C4-2B (cell line): ENCODE data around the gene SCN1B.
"Not testable (repeated sequence)": the region's sequence is repeated elsewhere in the genome, so short reads cannot be mapped to it uniquely, and the experiment has no call there.

Source experiments
- H3K27ac ChIP-seq: fragments of 450-650 bp; 2 replicates; pipeline ENCODE4 v1.5.1; 2017
- CTCF ChIP-seq: fragments of 450-650 bp; conservative IDR thresholded peaks from 2 replicates; pipeline ENCODE4 v1.5.1; 2017; ENCODE audit warnings: mild to moderate bottlenecking
- ZFX ChIP-seq: fragments of 450-650 bp; IDR thresholded peaks from 2 replicates; pipeline ENCODE4 v1.6.1; 2017

The SCN1B gene

GRCh38 chr19:35011737-35012682 lies 18.3 kb upstream of the SCN1B start:
- TF ChIP-seq CTCF (no peak), ZFX (no peak)
- H3K27ac ChIP-seq, result no peak overlapping the region

GRCh38 chr19:35013041-35013819 lies 17.0 kb upstream of the SCN1B start:
- H3K27ac ChIP-seq, result no peak overlapping the region
- TF ChIP-seq ZFX, result no peak
- TF ChIP-seq CTCF, result peak; percentile 89

- no peak for TF ChIP-seq CTCF
- no peak for TF ChIP-seq ZFX
- H3K27ac ChIP-seq, result no peak overlapping the region
Observed at GRCh38 chr19:35013820-35014754, 16.2 kb upstream of the SCN1B start.

- not testable (repeated sequence) for H3K27ac ChIP-seq
Observed at GRCh38 chr19:35014774-35015173, 15.5 kb upstream of the SCN1B start.

- no peak for TF ChIP-seq ZFX
- no peak for TF ChIP-seq CTCF
- H3K27ac ChIP-seq, result no peak overlapping the region
Observed at GRCh38 chr19:35015270-35015953, 14.9 kb upstream of the SCN1B start.

- no peak overlapping the region for H3K27ac ChIP-seq
- TF ChIP-seq ZFX (no peak), CTCF (no peak)
Observed at GRCh38 chr19:35015954-35016351, 14.3 kb upstream of the SCN1B start.

GRCh38 chr19:35017507-35017906 lies 12.8 kb upstream of the SCN1B start:
- H3K27ac ChIP-seq, result no peak overlapping the region
- TF ChIP-seq CTCF, result no peak
- no peak for TF ChIP-seq ZFX
